ENCODE results near the gene GCFC2. TPM values are rescaled to one million over a fixed set of nuclear protein-coding genes. Genes with fewer than 3 reads are reported as not detected.

Gene GCFC2
- total RNA-seq, 1 donor from 2014 or later = 12.3 TPM

GRCh38 chr2:75646090-75646582 lies 64.6 kb downstream of the GCFC2 start:
- TF ChIP-seq, protein P1, sequence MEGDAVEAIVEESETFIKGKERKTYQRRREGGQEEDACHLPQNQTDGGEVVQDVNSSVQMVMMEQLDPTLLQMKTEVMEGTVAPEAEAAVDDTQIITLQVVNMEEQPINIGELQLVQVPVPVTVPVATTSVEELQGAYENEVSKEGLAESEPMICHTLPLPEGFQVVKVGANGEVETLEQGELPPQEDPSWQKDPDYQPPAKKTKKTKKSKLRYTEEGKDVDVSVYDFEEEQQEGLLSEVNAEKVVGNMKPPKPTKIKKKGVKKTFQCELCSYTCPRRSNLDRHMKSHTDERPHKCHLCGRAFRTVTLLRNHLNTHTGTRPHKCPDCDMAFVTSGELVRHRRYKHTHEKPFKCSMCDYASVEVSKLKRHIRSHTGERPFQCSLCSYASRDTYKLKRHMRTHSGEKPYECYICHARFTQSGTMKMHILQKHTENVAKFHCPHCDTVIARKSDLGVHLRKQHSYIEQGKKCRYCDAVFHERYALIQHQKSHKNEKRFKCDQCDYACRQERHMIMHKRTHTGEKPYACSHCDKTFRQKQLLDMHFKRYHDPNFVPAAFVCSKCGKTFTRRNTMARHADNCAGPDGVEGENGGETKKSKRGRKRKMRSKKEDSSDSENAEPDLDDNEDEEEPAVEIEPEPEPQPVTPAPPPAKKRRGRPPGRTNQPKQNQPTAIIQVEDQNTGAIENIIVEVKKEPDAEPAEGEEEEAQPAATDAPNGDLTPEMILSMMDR (IDR thresholded peaks at IDR 0.05; ENCODE audit: insufficient read depth, low read depth, low read length) = no peak
- TF ChIP-seq EZH2 (IDR thresholded peaks at IDR 0.05; ENCODE audit: insufficient read depth, low read length) = no peak
- H3K9ac ChIP-seq (ENCODE audit: low read length) = peak overlapping the region; percentile 92
- Mint-ChIP-seq H3K27ac (ENCODE audit: unreplicated experiment) (peak overlapping the region; percentile 91), H3K4me3 (ENCODE audit: unreplicated experiment) (peak overlapping the region; percentile 94), H3K36me3 (ENCODE audit: low read depth, unreplicated experiment) (peaks cover 7% of the 10 kb centered on the region), H3K4me1 (ENCODE audit: low read depth, unreplicated experiment) (no peaks in the 10 kb centered on the region), H3K9me3 (ENCODE audit: unreplicated experiment) (no peaks in the 10 kb centered on the region), H3K27me3 (ENCODE audit: low read depth, unreplicated experiment) (no peaks in the 10 kb centered on the region)
- peak overlapping the region; percentile 78 for H3K27ac ChIP-seq (ENCODE audit: low read depth, low read length)
- H3K4me1 ChIP-seq (ENCODE audit: insufficient read depth, low read length) = peaks cover 5% of the 10 kb centered on the region
- FAIRE-seq (no peak), DNase-seq (ENCODE audit: low read depth) (no peak)
- H3K36me3 ChIP-seq (ENCODE audit: insufficient read depth, low read length) = peaks cover 13% of the 10 kb centered on the region
- H3K27me3 ChIP-seq (ENCODE audit: insufficient read depth, low read length) = no peaks in the 10 kb centered on the region
- peaks cover 27% of the 10 kb centered on the region for H3K79me2 ChIP-seq (ENCODE audit: insufficient read depth, low read length)
- H3K9me3 ChIP-seq (ENCODE audit: insufficient read depth, low read depth, low read length) = no peaks in the 10 kb centered on the region
- peak overlapping the region; percentile 93 for H3K4me3 ChIP-seq (ENCODE audit: insufficient read depth, low read depth, low read length)
- peaks cover 8% of the 10 kb centered on the region for H4K20me1 ChIP-seq (ENCODE audit: insufficient read depth, low read length)
- H3K4me2 ChIP-seq (ENCODE audit: low read length) = peak overlapping the region; percentile 96
- peak overlapping the region; percentile 97 for H2AFZ ChIP-seq (ENCODE audit: low read depth, low read length)

- H3K27ac Mint-ChIP-seq (ENCODE audit: unreplicated experiment) = no peak overlapping the region
- no peak overlapping the region for H3K4me3 ChIP-seq (ENCODE audit: insufficient read depth, low read depth, low read length)
- H3K4me1 ChIP-seq (ENCODE audit: insufficient read depth, low read length) = peaks cover 10% of the 10 kb centered on the region
- H3K9me3 ChIP-seq (ENCODE audit: insufficient read depth, low read depth, low read length) = no peaks in the 10 kb centered on the region
- peaks cover 4% of the 10 kb centered on the region for H3K36me3 Mint-ChIP-seq (ENCODE audit: low read depth, unreplicated experiment)
- H3K27me3 Mint-ChIP-seq (ENCODE audit: low read depth, unreplicated experiment) = no peaks in the 10 kb centered on the region
- H2AFZ ChIP-seq (ENCODE audit: low read depth, low read length) = peak overlapping the region; percentile 97
- H3K4me2 ChIP-seq (ENCODE audit: low read length) = peak overlapping the region; percentile 96
- no peak for DNase-seq (ENCODE audit: low read depth)
- no peaks in the 10 kb centered on the region for H3K27me3 ChIP-seq (ENCODE audit: insufficient read depth, low read length)
- peak overlapping the region; percentile 5 for H3K4me3 Mint-ChIP-seq (ENCODE audit: unreplicated experiment)
- no peaks in the 10 kb centered on the region for H3K9me3 Mint-ChIP-seq (ENCODE audit: unreplicated experiment)
- peaks cover 4% of the 10 kb centered on the region for H4K20me1 ChIP-seq (ENCODE audit: insufficient read depth, low read length)
- no peak overlapping the region for H3K9ac ChIP-seq (ENCODE audit: low read length)
- H3K27ac ChIP-seq (ENCODE audit: low read depth, low read length) = no peak overlapping the region
- no peak for FAIRE-seq
- H3K79me2 ChIP-seq (ENCODE audit: insufficient read depth, low read length) = peaks cover 27% of the 10 kb centered on the region
- H3K36me3 ChIP-seq (ENCODE audit: insufficient read depth, low read length) = peaks cover 9% of the 10 kb centered on the region
- TF ChIP-seq, protein P1 (IDR thresholded peaks at IDR 0.05; ENCODE audit: insufficient read depth, low read depth, low read length) = no peak
- no peak for TF ChIP-seq EZH2 (IDR thresholded peaks at IDR 0.05; ENCODE audit: insufficient read depth, low read length)
- peaks cover 2% of the 10 kb centered on the region for H3K4me1 Mint-ChIP-seq (ENCODE audit: low read depth, unreplicated experiment)
Observed at GRCh38 chr2:75645643-75646042, 65.1 kb downstream of the GCFC2 start.

DNA sequence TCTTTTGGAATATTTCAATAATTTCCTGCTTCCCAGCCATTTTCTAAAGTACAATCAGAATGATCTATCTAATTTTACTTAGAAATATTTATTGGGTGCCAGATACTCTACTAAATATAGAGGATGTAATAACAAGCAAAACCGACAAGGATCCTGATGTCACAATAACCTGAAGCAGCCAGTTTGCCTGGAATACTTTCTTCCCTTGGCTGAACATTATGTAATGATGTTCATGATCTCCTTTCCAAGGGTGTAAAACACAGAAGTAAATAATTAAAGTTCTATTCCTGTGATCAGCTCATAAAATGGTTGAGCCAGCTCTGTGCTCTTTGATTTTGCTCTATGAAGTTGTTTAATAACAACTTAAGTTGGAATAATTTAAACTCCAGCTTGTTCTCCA lies 66.7 kb downstream of the GCFC2 start:
- H3K79me2 ChIP-seq (ENCODE audit: insufficient read depth, low read length) = peaks cover 20% of the 10 kb centered on the region
- H3K4me3 ChIP-seq (ENCODE audit: insufficient read depth, low read depth, low read length) = no peak overlapping the region
- H2AFZ ChIP-seq (ENCODE audit: low read depth, low read length) = no peak overlapping the region
- no peak overlapping the region for H3K27ac ChIP-seq (ENCODE audit: low read depth, low read length)
- no peak overlapping the region for H3K4me2 ChIP-seq (ENCODE audit: low read length)
- H3K36me3 ChIP-seq (ENCODE audit: insufficient read depth, low read length) = peaks cover under 1% of the 10 kb centered on the region
- H3K27me3 ChIP-seq (ENCODE audit: insufficient read depth, low read length) = peaks cover under 1% of the 10 kb centered on the region
- Mint-ChIP-seq H3K9me3 (ENCODE audit: unreplicated experiment) (no peaks in the 10 kb centered on the region), H3K36me3 (ENCODE audit: low read depth, unreplicated experiment) (peaks cover 2% of the 10 kb centered on the region), H3K27me3 (ENCODE audit: low read depth, unreplicated experiment) (peaks cover 2% of the 10 kb centered on the region), H3K4me1 (ENCODE audit: low read depth, unreplicated experiment) (peaks cover 2% of the 10 kb centered on the region), H3K4me3 (ENCODE audit: unreplicated experiment) (no peak overlapping the region), H3K27ac (ENCODE audit: unreplicated experiment) (no peak overlapping the region)
- FAIRE-seq (no peak), DNase-seq (ENCODE audit: low read depth) (no peak)
- H3K4me1 ChIP-seq (ENCODE audit: insufficient read depth, low read length) = peaks cover 11% of the 10 kb centered on the region
- no peak overlapping the region for H3K9ac ChIP-seq (ENCODE audit: low read length)
- H3K9me3 ChIP-seq (ENCODE audit: insufficient read depth, low read depth, low read length) = no peaks in the 10 kb centered on the region
- TF ChIP-seq, protein P1 (IDR thresholded peaks at IDR 0.05; ENCODE audit: insufficient read depth, low read depth, low read length) = no peak
- no peak for TF ChIP-seq EZH2 (IDR thresholded peaks at IDR 0.05; ENCODE audit: insufficient read depth, low read length)
- H4K20me1 ChIP-seq (ENCODE audit: insufficient read depth, low read length) = no peaks in the 10 kb centered on the region

Data from astrocyte (in vitro differentiated cells and primary cell).